Measurements from ENCODE around the gene MACROD1. TPM values are rescaled to one million over a fixed set of nuclear protein-coding genes. Genes with fewer than 3 reads are reported as not detected.

Gene MACROD1
- total RNA-seq, 1 experiment from 2014 or later = 36.9 TPM

GRCh38 chr11:64035081-64035524 is 130.8 kb downstream of the MACROD1 start (continued):
- no peak for TF ChIP-seq USF1 (CRISPR knock-in tag; IDR thresholded peaks at IDR 0.05)
- no peak for TF ChIP-seq PREB (CRISPR knock-in tag; IDR thresholded peaks at IDR 0.05; ENCODE audit: borderline replicate concordance)
- TF ChIP-seq GABPB1 (CRISPR knock-in tag; IDR thresholded peaks at IDR 0.05) = no peak

- no peak overlapping the region for H3K27ac Mint-ChIP-seq
- ATAC-seq (peak; percentile 71), DNase-seq (ENCODE audit: low spot score) (peak; percentile 54)
- POLR2A ChIA-PET = interaction anchor here (1.2 kb wide), 1 partner anchor 34 kb away, joined by 5 read pairs; no protein-coding TSS in a partner anchor
- no peak for TF ChIP-seq ZNF317 (CRISPR knock-in tag; IDR thresholded peaks at IDR 0.05; ENCODE audit: borderline replicate concordance, low read depth)
- no peak for TF ChIP-seq ZNF425 (CRISPR knock-in tag; conservative IDR thresholded peaks at IDR 0.05)
- TF ChIP-seq ATF3 (CRISPR knock-in tag; conservative IDR thresholded peaks at IDR 0.05) = no peak
- TF ChIP-seq NFATC4 (CRISPR knock-in tag; IDR thresholded peaks at IDR 0.05) = no peak
- TF ChIP-seq FOXK1 (CRISPR knock-in tag; IDR thresholded peaks at IDR 0.05) = no peak
- TF ChIP-seq CREM (CRISPR knock-in tag; IDR thresholded peaks at IDR 0.05) = no peak
- no peak for TF ChIP-seq ATF2 (CRISPR knock-in tag; IDR thresholded peaks at IDR 0.05; ENCODE audit: borderline replicate concordance, low read depth)
- no peak for TF ChIP-seq JUN (CRISPR knock-in tag; IDR thresholded peaks at IDR 0.05)
- no peak for TF ChIP-seq TP53 (CRISPR knock-in tag; IDR thresholded peaks at IDR 0.05)
- TF ChIP-seq EMX1 (CRISPR knock-in tag; IDR thresholded peaks at IDR 0.05) = no peak
- no peak for TF ChIP-seq E2F1 (CRISPR knock-in tag; IDR thresholded peaks at IDR 0.05)
- no peak for TF ChIP-seq PRDM15 (CRISPR knock-in tag; IDR thresholded peaks at IDR 0.05)
- no peak for TF ChIP-seq TCF7 (CRISPR knock-in tag; IDR thresholded peaks at IDR 0.05; ENCODE audit: low read depth)
- no peak for TF ChIP-seq GABPB1 (CRISPR knock-in tag; IDR thresholded peaks at IDR 0.05)
- TF ChIP-seq ATF1 (CRISPR knock-in tag; IDR thresholded peaks at IDR 0.05) = no peak
- no peak for TF ChIP-seq GRHL2 (CRISPR knock-in tag; IDR thresholded peaks at IDR 0.05; ENCODE audit: insufficient replicate concordance, severe bottlenecking)
- no peak for TF ChIP-seq PREB (CRISPR knock-in tag; IDR thresholded peaks at IDR 0.05; ENCODE audit: borderline replicate concordance)
- no peak for TF ChIP-seq ZNF219 (CRISPR knock-in tag; IDR thresholded peaks at IDR 0.05; ENCODE audit: borderline replicate concordance)
- no peak for TF ChIP-seq ETV6 (CRISPR knock-in tag; IDR thresholded peaks at IDR 0.05)
- CTCF ChIA-PET = interaction anchor here (1.2 to 6.0 kb wide), 6 partner anchors 18 to 115 kb away, joined by 3 to 55 read pairs (median 4); no protein-coding TSS in a partner anchor
- no peaks in the 10 kb centered on the region for H3K36me3 Mint-ChIP-seq
- peaks cover 20% of the 10 kb centered on the region for H3K4me1 Mint-ChIP-seq
- peak overlapping the region; percentile 80 for H3K4me3 Mint-ChIP-seq
- H3K27me3 Mint-ChIP-seq (ENCODE audit: low read depth) = peaks cover 93% of the 10 kb centered on the region
- no peaks in the 10 kb centered on the region for H3K9me3 Mint-ChIP-seq
These were observed 131.5 kb downstream of the MACROD1 start for GRCh38 chr11:64034411-64034811.

Data from WTC11 (cell line).